ENCODE measurements around the gene MAFB. TPM values are rescaled to one million over a fixed set of nuclear protein-coding genes. Genes with fewer than 3 reads are reported as not detected.

MAFB gene
- total RNA-seq, 1 experiment from 2014 or later: 0.85 TPM

- Histone ChIP-seq H4K20me1 (ENCODE audit: control insufficient read depth, insufficient read depth, insufficient read length) (no peaks in the 10 kb centered on the region), H3K4ac (ENCODE audit: low read depth, low read length) (no peak overlapping the region)
Observed at GRCh38 chr20:40641202-40641601, 47.8 kb downstream of the MAFB start.

More at GRCh38 chr20:40641202-40641601, 47.8 kb downstream of the MAFB start:
- Histone ChIP-seq H4K8ac (replicated peaks; ENCODE audit: insufficient read length, low read depth, low read length) (no peak overlapping the region), H3K79me1 (ENCODE audit: insufficient read depth, low read depth, low read length, poor library complexity, severe bottlenecking) (no peaks in the 10 kb centered on the region), H2BK12ac (ENCODE audit: insufficient read length, low read depth, low read length) (no peak overlapping the region), H3K9me3 (ENCODE audit: control insufficient read depth, low read depth, low read length) (no peaks in the 10 kb centered on the region), H3K9ac (ENCODE audit: extremely low read depth, insufficient read length, low read length) (no peak overlapping the region), H4K91ac (ENCODE audit: insufficient read length, low read depth, low read length) (no peak overlapping the region), H2BK15ac (ENCODE audit: low read depth, low read length) (no peak overlapping the region), H3T11ph (ENCODE audit: low read length) (no peak overlapping the region), H4K5ac (ENCODE audit: insufficient read length, low read depth, low read length) (no peak overlapping the region), H3K23ac (ENCODE audit: insufficient read length, low read depth, low read length) (no peak overlapping the region), H2AK5ac (ENCODE audit: insufficient read length, low read length) (no peak overlapping the region), H2AFZ (ENCODE audit: low read length) (no peak overlapping the region), H3K27ac (ENCODE audit: insufficient read length, low read depth, low read length) (no peak overlapping the region), H3K18ac (ENCODE audit: insufficient read length, low read depth, low read length) (no peak overlapping the region), H3K79me2 (ENCODE audit: insufficient read depth, low read length) (no peaks in the 10 kb centered on the region), H3K27me3 (ENCODE audit: insufficient read depth, low read length) (no peaks in the 10 kb centered on the region; the same call in 1 of the 2 replicates), H2BK120ac (ENCODE audit: low read depth, low read length, poor library complexity, severe bottlenecking) (no peak overlapping the region), H3K14ac (ENCODE audit: insufficient read depth, low read length) (no peak overlapping the region), H3K23me2 (ENCODE audit: insufficient read length, low read depth, low read length, poor library complexity, severe bottlenecking) (no peaks in the 10 kb centered on the region), H3K4me1 (ENCODE audit: insufficient read depth, low read length) (no peaks in the 10 kb centered on the region), H2BK5ac (ENCODE audit: insufficient read length, low read length) (no peak overlapping the region), H2BK20ac (ENCODE audit: low read depth, low read length, poor library complexity, severe bottlenecking) (no peak overlapping the region), H3K4me2 (ENCODE audit: insufficient read depth, insufficient read length, low read length) (no peak overlapping the region), H3K56ac (ENCODE audit: insufficient read length, low read depth, low read length) (no peak overlapping the region)
- no CpG with 5 or more reads among the region's 2 CpGs for WGBS (ENCODE audit: extremely low coverage, insufficient read length, low lambda C conversion rate)
- Mint-ChIP-seq H3K27ac (no peak overlapping the region), H3K4me3 (no peak overlapping the region), H3K36me3 (ENCODE audit: insufficient read depth in 1 of 3, low read depth in 3 of 3) (no peaks in the 10 kb centered on the region; a peak in 1 of 7 replicates), H3K4me1 (0 out of 4 replicates have a peak, but pooled peaks cover 0 to 2% of the 10 kb centered on the region in 2 experiments), H3K27me3 (ENCODE audit: low read depth) (peaks cover 9% of the 10 kb centered on the region), H3K9me3 (no peaks in the 10 kb centered on the region; a peak in 2 of 5 replicates)
- TF ChIP-seq CTCF (conservative IDR thresholded peaks at IDR 0.05): no peak
- no peak for DNase-seq
